HepG2 (cell line): ENCODE measurements around the gene GALNTL6. TPM values are rescaled to one million over a fixed set of nuclear protein-coding genes. Genes with fewer than 3 reads are reported as not detected.

ENCODE experiments used
- ATAC-seq: fragments of 200-7000 bp; cut with Tn5 transposase; 3 replicates; pipeline ENCODE4 v1.9.1; 2020; ENCODE audit warnings: mild to moderate bottlenecking, moderate library complexity
- BruUV-seq: library from RNA; stranded (reverse); fragments of 400-500 nt; replicated peaks from 2 replicates; lab custom pipeline; 2021; lab: Mats Ljungman, UMichigan
- CTCF ChIA-PET: fragments of 300-600 bp; formaldehyde crosslinking; extraction: SDS; loops from one replicate; lab custom pipeline; 2021; ENCODE audit warnings: low total read pairs, inconsistent platforms, low intra/inter-chr PET ratio; lab: Yijun Ruan, JAX
- POLR2A ChIA-PET: fragments of 350-600 bp; sonication (Branson Sonifier 250); formaldehyde crosslinking; loops from one replicate; lab custom pipeline; 2020; ENCODE audit warnings: antibody characterized with exemption, inconsistent platforms; lab: Yijun Ruan, JAX
- DNase-seq: peaks from one replicate; pipeline ENCODE4 v3.0.0-alpha.2; 2015; ENCODE audit warnings: low spot score
- FAIRE-seq: peaks from 3 replicates; lab custom pipeline; 2011; peaks lifted over from hg19 to GRCh38; lab: Jason Lieb, UNC
- H2AFZ ChIP-seq: one replicate; pipeline ENCODE4 v1.6.1; 2011; ENCODE audit warnings: low read length, inconsistent platforms
- H3K27ac ChIP-seq: fragments of 300-600 bp; 3 replicates; pipeline ENCODE4 v1.8.0; 2011; ENCODE audit warnings: mixed run types, mild to moderate bottlenecking, mixed read lengths, low read length, inconsistent platforms; ENCODE audit not compliant: insufficient read depth; ENCODE audit errors: extremely low read length
- H3K27me3 ChIP-seq, 2 experiments: fragments of 200-600 bp in 1 of 2; 2 replicates in 1 of 2; 3 replicates in 1 of 2; pipeline versions ENCODE4 v1.6.0 to v1.8.0; 2011; ENCODE audit warnings: low read length in 2 of 2, mild to moderate bottlenecking in 2 of 2, moderate library complexity in 2 of 2, inconsistent platforms in 1 of 2; ENCODE audit not compliant: insufficient read depth in 2 of 2, control insufficient read depth in 1 of 2
- H3K36me3 ChIP-seq, 2 experiments: fragments of 200-600 bp in 1 of 2; replicated peaks in 1 of 2; 2 replicates in 1 of 2; 3 replicates in 1 of 2; pipeline versions ENCODE4 v1.5.1 to v1.8.0; 2011; ENCODE audit warnings: low read length in 2 of 2, inconsistent platforms in 1 of 2; ENCODE audit not compliant: insufficient read depth in 2 of 2, control insufficient read depth in 1 of 2
- H3K4me1 ChIP-seq: 2 replicates; pipeline ENCODE4 v1.5.1; 2012; ENCODE audit warnings: low read length, inconsistent platforms; ENCODE audit not compliant: insufficient read depth
- H3K4me2 ChIP-seq: 2 replicates; pipeline ENCODE4 v1.6.0; 2011; ENCODE audit warnings: low read depth, low read length, inconsistent platforms
- H3K4me3 ChIP-seq, 3 experiments: fragments of 200-600 bp in 1 of 3; sonication (generic), shearing (Covaris generic) in 1 of 3; replicated peaks in 1 of 3; 2 replicates each; pipeline ENCODE4 v1.5.1; 2011 to 2016; ENCODE audit warnings: low read length in 3 of 3, inconsistent platforms in 2 of 3, low read depth in 2 of 3, mild to moderate bottlenecking in 2 of 3, control low read depth in 1 of 3, mixed read lengths in 1 of 3; ENCODE audit not compliant: insufficient read depth in 1 of 3
- H3K79me2 ChIP-seq: one replicate; pipeline ENCODE4 v1.6.1; 2011; ENCODE audit warnings: low read length, inconsistent platforms; ENCODE audit not compliant: insufficient read depth
- H3K9ac ChIP-seq: 2 replicates; pipeline ENCODE4 v1.6.0; 2011; ENCODE audit warnings: mild to moderate bottlenecking, low read depth, low read length, inconsistent platforms; ENCODE audit not compliant: insufficient read depth
- H3K9me3 ChIP-seq: 2 replicates; pipeline ENCODE4 v1.5.1; 2012; ENCODE audit warnings: mild to moderate bottlenecking, low read length
- H4K20me1 ChIP-seq: 2 replicates; pipeline ENCODE4 v1.6.0; 2011; ENCODE audit warnings: inconsistent platforms, mild to moderate bottlenecking, low read length, moderate library complexity; ENCODE audit not compliant: insufficient read depth
- ARNTL ChIP-seq: sonication (generic); formaldehyde crosslinking; IDR thresholded peaks from 2 replicates; pipeline ENCODE4 v1.4.0; 2020; ENCODE audit warnings: mild to moderate bottlenecking, missing genetic modification reagents
- ATF7 ChIP-seq, 2 experiments: fragments of 450-650 bp in 1 of 2; sonication (generic) in 1 of 2; formaldehyde crosslinking in 1 of 2; IDR thresholded peaks; 2 replicates each; pipeline versions ENCODE4 v1.4.0 to v1.6.1; 2016 to 2020; ENCODE audit warnings: antibody characterized with exemption in 1 of 2, mild to moderate bottlenecking in 1 of 2, missing genetic modification reagents in 1 of 2
- CAMTA2 ChIP-seq: sonication (generic); formaldehyde crosslinking; IDR thresholded peaks from 2 replicates; pipeline ENCODE4 v1.4.0; 2020; ENCODE audit warnings: mild to moderate bottlenecking, missing genetic modification reagents, borderline replicate concordance
- ETV5 ChIP-seq: IDR thresholded peaks from 2 replicates; pipeline ENCODE4 v1.6.1; 2018; ENCODE audit warnings: missing biosample characterization, missing genetic modification reagents, inconsistent platforms, borderline replicate concordance
- KLF15 ChIP-seq: sonication (generic); formaldehyde crosslinking; IDR thresholded peaks from 2 replicates; pipeline ENCODE4 v1.8.1; 2023; ENCODE audit warnings: borderline replicate concordance, mild to moderate bottlenecking, inconsistent platforms, missing genetic modification reagents, mixed read lengths
- MED8 ChIP-seq: sonication (generic); formaldehyde crosslinking; IDR thresholded peaks from 2 replicates; pipeline ENCODE4 v1.8.1; 2023; ENCODE audit warnings: mild to moderate bottlenecking, missing genetic modification reagents; ENCODE audit not compliant: insufficient replicate concordance
- RFX3 ChIP-seq: IDR thresholded peaks from 2 replicates; pipeline ENCODE4 v1.6.1; 2016; ENCODE audit warnings: missing biosample characterization, missing genetic modification reagents
- SNAPC4 ChIP-seq: sonication (generic); formaldehyde crosslinking; IDR thresholded peaks from 2 replicates; pipeline ENCODE4 v1.4.0; 2020; ENCODE audit warnings: mild to moderate bottlenecking, missing genetic modification reagents
- ZFX ChIP-seq: sonication (generic); formaldehyde crosslinking; IDR thresholded peaks from 2 replicates; pipeline ENCODE4 v1.4.0; 2020; ENCODE audit warnings: mild to moderate bottlenecking, low read depth, missing genetic modification reagents, moderate library complexity
- ZFY ChIP-seq: sonication (generic); formaldehyde crosslinking; IDR thresholded peaks from 2 replicates; pipeline ENCODE4 v1.4.0; 2020; ENCODE audit warnings: missing genetic modification reagents
- ZHX2 ChIP-seq, 2 experiments: sonication (generic) in 1 of 2; formaldehyde crosslinking in 1 of 2; IDR thresholded peaks; 2 replicates each; pipeline versions ENCODE4 v1.6.1 to v1.9.0; 2014 to 2022; ENCODE audit warnings: antibody characterized with exemption in 1 of 2, borderline replicate concordance in 1 of 2, inconsistent platforms in 1 of 2, low read depth in 1 of 2, missing genetic modification reagents in 1 of 2
- ZNF317 ChIP-seq: sonication (generic); formaldehyde crosslinking; IDR thresholded peaks from 2 replicates; pipeline ENCODE4 v1.5.0; 2020; ENCODE audit warnings: mild to moderate bottlenecking, missing genetic modification reagents
- ZNF883 ChIP-seq: sonication (generic); formaldehyde crosslinking; IDR thresholded peaks from 2 replicates; pipeline ENCODE4 v1.5.1; 2020; ENCODE audit warnings: mild to moderate bottlenecking, missing genetic modification reagents; ENCODE audit errors: not compliant biosample characterization
- ZSCAN25 ChIP-seq: sonication (generic); formaldehyde crosslinking; IDR thresholded peaks from 2 replicates; pipeline ENCODE4 v1.8.0; 2022; ENCODE audit warnings: mild to moderate bottlenecking, missing genetic modification reagents
- WGBS: methylation state at CpG from one replicate; pipeline ENCODE4 v1.1.6; 2017; ENCODE audit warnings: low lambda C conversion rate; 5-methylcytosine and 5-hydroxymethylcytosine counted together
- in situ Hi-C: cut with HindIII; loops from 2 replicates; pipeline ENCODE4 v1.10.0; 2017; ENCODE audit warnings: low pct_unique_long_range_greater_than_20kb; ENCODE audit not compliant: extremely low pct_ligation_motif_present
- intact Hi-C: fragments of 100-400 bp; cut with micrococcal nuclease; formaldehyde crosslinking; loops from one replicate; pipeline ENCODE4 v1.10.0; 2022; ENCODE audit not compliant: unreplicated experiment
- polyA plus RNA-seq, 8 experiments: library from polyadenylated mRNA; depleted of rRNA in 3 of 8; stranded (reverse) in 7 of 8; unstranded in 1 of 8; fragments of >200 nt; fragmentation: Illumina TruSeq in 4 of 8; extraction: Trizol in 4 of 8; gene quantifications; 2 replicates each; pipeline versions ENCODE4 v1.2.1 to v1.2.3, GENCODE V29; 2011 to 2016; ENCODE audit warnings: low read depth in 4 of 8, missing spikeins in 1 of 8, mixed read lengths in 1 of 8; ENCODE audit not compliant: insufficient read depth in 1 of 8
- total RNA-seq, 5 experiments: library from RNA; depleted of rRNA; stranded (reverse); fragments of >200 nt; fragmentation: Illumina TruSeq; extraction: Trizol; gene quantifications; 2 replicates each; pipeline ENCODE4 v1.2.3, GENCODE V29; 2016; ENCODE audit warnings: low read depth in 1 of 5

The GALNTL6 gene
- total and polyA plus RNA-seq, 2 of the 13 experiments (the other 11 are each of a cell fraction or from before 2014, with no cell fraction given), result not detected

DNA sequence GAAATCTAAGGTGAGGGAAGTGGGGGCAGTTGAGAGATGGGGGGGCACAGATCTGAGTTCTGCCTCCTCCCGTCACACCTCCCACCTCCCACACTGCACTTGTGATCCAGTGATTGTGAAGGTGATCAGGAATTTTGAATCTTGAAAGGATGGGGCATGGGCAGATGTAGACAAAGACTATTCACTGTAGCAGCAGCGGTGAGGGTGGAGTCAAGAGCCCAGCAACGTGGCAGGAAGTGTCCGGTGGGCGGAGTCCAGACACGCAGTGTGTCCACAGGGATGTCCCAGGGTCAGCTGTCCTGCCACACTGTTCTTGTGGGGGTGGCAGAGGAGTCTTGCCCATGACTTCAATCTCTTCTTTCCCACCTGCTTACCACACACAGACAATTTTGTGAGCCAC is 1024.9 kb downstream of the GALNTL6 start:
- Histone ChIP-seq H3K9ac (no peak overlapping the region), H3K4me1 (no peaks in the 10 kb centered on the region), H3K36me3 (no peaks in the 10 kb centered on the region), H4K20me1 (no peaks in the 10 kb centered on the region), H3K4me2 (no peak overlapping the region), H3K79me2 (no peaks in the 10 kb centered on the region), H3K27me3 (no peaks in the 10 kb centered on the region), H3K4me3 (no peak overlapping the region), H3K27ac (no peak overlapping the region), H3K9me3 (no peaks in the 10 kb centered on the region), H2AFZ (no peak overlapping the region)
- ChIA-PET POLR2A (no interaction called here), CTCF (no interaction called here)
- in situ Hi-C loops (no loop called here), intact Hi-C loops (no loop called here)
- BruUV-seq, result no TSS peak
- WGBS, result 24% methylated on average over 2 of the region's 6 CpGs
- no peak for DNase-seq
- no peak for FAIRE-seq
- no peak for ATAC-seq
- TF ChIP-seq KLF15 (CRISPR knock-in tag) (no peak), SNAPC4 (CRISPR knock-in tag) (no peak), ZNF883 (CRISPR knock-in tag) (no peak), ARNTL (CRISPR knock-in tag) (no peak), ZNF317 (no peak), ETV5 (CRISPR knock-in tag) (no peak), MED8 (CRISPR knock-in tag) (no peak), ZHX2 (IDR thresholded peaks at IDR 0.05; ENCODE audit: low read depth) (no peak), ZHX2 (CRISPR knock-in tag; IDR thresholded peaks at IDR 0.05; ENCODE audit: borderline replicate concordance) (no peak), RFX3 (CRISPR knock-in tag) (no peak), ZFX (no peak), ATF7 (IDR thresholded peaks at IDR 0.05) (no peak), ATF7 (CRISPR knock-in tag; IDR thresholded peaks at IDR 0.05) (no peak), ZFY (CRISPR knock-in tag) (no peak), CAMTA2 (CRISPR knock-in tag) (no peak), ZSCAN25 (CRISPR knock-in tag) (no peak)
